ENCODE results near the gene ZNF14. TPM values are rescaled to one million over a fixed set of nuclear protein-coding genes. Genes with fewer than 3 reads are reported as not detected.
"Not testable (repeated sequence)": the region's sequence is repeated elsewhere in the genome, so short reads cannot be mapped to it uniquely, and the experiment has no call there.

Gene ZNF14
- total and polyA plus RNA-seq, 9 of the 15 experiments (the other 6 are each of a cell fraction or from before 2014, with no cell fraction given), result 1.9 to 7.0 (median 4.0) TPM

DNA sequence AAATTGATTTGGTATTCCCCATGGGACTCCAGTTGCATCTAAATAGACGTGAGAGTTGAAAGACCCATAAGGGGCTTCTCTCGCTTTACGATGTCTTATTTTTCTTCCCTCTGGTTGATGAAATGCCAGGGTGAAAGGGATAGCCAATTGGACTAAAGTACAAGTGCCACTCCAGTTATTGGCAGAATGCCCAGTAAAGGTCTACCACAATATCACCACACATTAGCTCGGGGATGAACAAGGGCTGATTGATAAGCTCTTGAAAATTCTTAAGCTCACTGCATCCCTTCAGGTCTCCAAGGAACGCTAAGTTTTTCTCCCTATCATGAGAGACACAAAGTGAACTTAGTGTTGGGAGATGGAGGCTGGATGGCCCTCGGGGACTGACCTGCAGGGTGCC, 48.9 kb upstream of the ZNF14 start:
- H3K4me3 ChIP-seq; CTCF ChIA-PET (ENCODE audit: low intra/inter-chr PET ratio); H3K9ac ChIP-seq (ENCODE audit: insufficient read depth in 1 of 2, low read depth in 2 of 2, low read length in 2 of 2); intact Hi-C loops (cut with micrococcal nuclease); H3K4me2 ChIP-seq (ENCODE audit: insufficient read depth, low read length); in situ Hi-C loops (cut with MboI); H3K4me1 ChIP-seq (replicated peaks in 1 of 2; ENCODE audit: control insufficient read depth in 2 of 2, insufficient read depth in 2 of 2, low read length in 2 of 2); DNase-seq (ENCODE audit: extremely low read depth in 1 of 4, low spot score in 3 of 4); H4K20me1 ChIP-seq (replicated peaks; ENCODE audit: control insufficient read depth, insufficient read depth, low read length); H3K27ac ChIP-seq (ENCODE audit: extremely low read depth, low read depth, low read length); H3K36me3 ChIP-seq (ENCODE audit: control insufficient read depth, insufficient read depth, low read length); H3K27me3 ChIP-seq (ENCODE audit: control insufficient read depth in 2 of 2, insufficient read depth in 2 of 2, low read length in 2 of 2); H3K9me3 ChIP-seq (replicated peaks; ENCODE audit: control insufficient read depth, insufficient read depth, low read depth, low read length); FAIRE-seq; ATAC-seq; BruUV-seq (replicated peaks); H2AFZ ChIP-seq (ENCODE audit: low read depth, low read length); H3K9me1 ChIP-seq (ENCODE audit: control insufficient read depth, insufficient read depth, low read length): not testable (repeated sequence)
- peak; percentile 25; the same call in 1 of the 2 replicates for TF ChIP-seq NFIC (IDR thresholded peaks at IDR 0.05)
- POLR2A ChIA-PET, result interaction anchor here (1.4 kb wide), 1 partner anchor 11 kb away, joined by 4 read pairs; no protein-coding TSS in a partner anchor
- peaks cover 12% of the 10 kb centered on the region for H3K79me2 ChIP-seq (ENCODE audit: control insufficient read depth, insufficient read depth, low read length)
- WGBS (ENCODE audit: insufficient coverage, low coverage, missing lambda C conversion rate), result 81% methylated on average over 6 of the region's 6 CpGs

DNA sequence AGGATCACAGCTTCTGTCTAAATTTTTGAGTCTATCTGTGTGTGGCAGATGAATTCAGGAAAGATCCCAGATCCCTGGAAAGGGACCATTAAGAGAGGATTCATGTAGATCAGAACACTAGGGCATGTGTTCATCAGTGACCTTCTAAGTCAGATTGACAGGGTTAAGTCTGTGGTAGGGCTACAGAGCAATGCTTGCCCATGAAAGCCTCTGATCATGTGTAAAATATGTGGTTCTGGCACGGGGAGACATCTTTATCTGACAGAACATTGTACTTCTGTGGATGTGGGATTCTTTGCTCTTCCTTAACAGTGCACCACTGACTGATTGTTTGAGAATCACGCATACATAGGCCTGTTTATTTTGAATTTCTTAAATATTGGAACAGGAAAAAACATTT, 45.8 kb upstream of the ZNF14 start:
- no peak for DNase-seq (ENCODE audit: extremely low read depth in 1 of 4, low spot score in 3 of 4)
- Histone ChIP-seq H3K27ac (ENCODE audit: extremely low read depth, low read depth, low read length) (no peak overlapping the region), H2AFZ (ENCODE audit: low read depth, low read length) (no peak overlapping the region), H3K4me2 (ENCODE audit: insufficient read depth, low read length) (no peak overlapping the region), H3K79me2 (ENCODE audit: control insufficient read depth, insufficient read depth, low read length) (peaks cover 15% of the 10 kb centered on the region), H3K36me3 (ENCODE audit: control insufficient read depth, insufficient read depth, low read length) (no peaks in the 10 kb centered on the region), H3K4me1 (replicated peaks in 1 of 2; ENCODE audit: control insufficient read depth in 2 of 2, insufficient read depth in 2 of 2, low read length in 2 of 2) (no peaks in the 10 kb centered on the region; a peak in 1 of 5 replicates), H3K9ac (ENCODE audit: insufficient read depth in 1 of 2, low read depth in 2 of 2, low read length in 2 of 2) (no peak overlapping the region), H4K20me1 (replicated peaks; ENCODE audit: control insufficient read depth, insufficient read depth, low read length) (no peaks in the 10 kb centered on the region), H3K27me3 (ENCODE audit: control insufficient read depth in 2 of 2, insufficient read depth in 2 of 2, low read length in 2 of 2) (no peaks in the 10 kb centered on the region), H3K9me1 (ENCODE audit: control insufficient read depth, insufficient read depth, low read length) (no peaks in the 10 kb centered on the region), H3K4me3 (no peak overlapping the region), H3K9me3 (replicated peaks; ENCODE audit: control insufficient read depth, insufficient read depth, low read depth, low read length) (no peaks in the 10 kb centered on the region)
- no peak for TF ChIP-seq SNIP1 (IDR thresholded peaks at IDR 0.05; ENCODE audit: low read depth)
- TF ChIP-seq TBL1XR1 (IDR thresholded peaks at IDR 0.05; ENCODE audit: low read length in 2 of 2), result no peak
- TF ChIP-seq CREBBP (IDR thresholded peaks at IDR 0.05; ENCODE audit: low read depth, low read length), result no peak
- no peak for TF ChIP-seq ZNF277 (CRISPR knock-in tag; IDR thresholded peaks at IDR 0.05; ENCODE audit: borderline replicate concordance)
- no peak for TF ChIP-seq CXXC5 (CRISPR knock-in tag; IDR thresholded peaks at IDR 0.05)
- TF ChIP-seq, protein P1, sequence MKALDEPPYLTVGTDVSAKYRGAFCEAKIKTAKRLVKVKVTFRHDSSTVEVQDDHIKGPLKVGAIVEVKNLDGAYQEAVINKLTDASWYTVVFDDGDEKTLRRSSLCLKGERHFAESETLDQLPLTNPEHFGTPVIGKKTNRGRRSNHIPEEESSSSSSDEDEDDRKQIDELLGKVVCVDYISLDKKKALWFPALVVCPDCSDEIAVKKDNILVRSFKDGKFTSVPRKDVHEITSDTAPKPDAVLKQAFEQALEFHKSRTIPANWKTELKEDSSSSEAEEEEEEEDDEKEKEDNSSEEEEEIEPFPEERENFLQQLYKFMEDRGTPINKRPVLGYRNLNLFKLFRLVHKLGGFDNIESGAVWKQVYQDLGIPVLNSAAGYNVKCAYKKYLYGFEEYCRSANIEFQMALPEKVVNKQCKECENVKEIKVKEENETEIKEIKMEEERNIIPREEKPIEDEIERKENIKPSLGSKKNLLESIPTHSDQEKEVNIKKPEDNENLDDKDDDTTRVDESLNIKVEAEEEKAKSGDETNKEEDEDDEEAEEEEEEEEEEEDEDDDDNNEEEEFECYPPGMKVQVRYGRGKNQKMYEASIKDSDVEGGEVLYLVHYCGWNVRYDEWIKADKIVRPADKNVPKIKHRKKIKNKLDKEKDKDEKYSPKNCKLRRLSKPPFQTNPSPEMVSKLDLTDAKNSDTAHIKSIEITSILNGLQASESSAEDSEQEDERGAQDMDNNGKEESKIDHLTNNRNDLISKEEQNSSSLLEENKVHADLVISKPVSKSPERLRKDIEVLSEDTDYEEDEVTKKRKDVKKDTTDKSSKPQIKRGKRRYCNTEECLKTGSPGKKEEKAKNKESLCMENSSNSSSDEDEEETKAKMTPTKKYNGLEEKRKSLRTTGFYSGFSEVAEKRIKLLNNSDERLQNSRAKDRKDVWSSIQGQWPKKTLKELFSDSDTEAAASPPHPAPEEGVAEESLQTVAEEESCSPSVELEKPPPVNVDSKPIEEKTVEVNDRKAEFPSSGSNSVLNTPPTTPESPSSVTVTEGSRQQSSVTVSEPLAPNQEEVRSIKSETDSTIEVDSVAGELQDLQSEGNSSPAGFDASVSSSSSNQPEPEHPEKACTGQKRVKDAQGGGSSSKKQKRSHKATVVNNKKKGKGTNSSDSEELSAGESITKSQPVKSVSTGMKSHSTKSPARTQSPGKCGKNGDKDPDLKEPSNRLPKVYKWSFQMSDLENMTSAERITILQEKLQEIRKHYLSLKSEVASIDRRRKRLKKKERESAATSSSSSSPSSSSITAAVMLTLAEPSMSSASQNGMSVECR (CRISPR knock-in tag; IDR thresholded peaks at IDR 0.05), result no peak
- no peak for TF ChIP-seq CBX8 (IDR thresholded peaks at IDR 0.05; ENCODE audit: borderline replicate concordance, extremely low read depth, low read depth, low read length, poor library complexity, severe bottlenecking)
- no peak for TF ChIP-seq U2AF2 (optimal IDR thresholded peaks at IDR 0.05; ENCODE audit: low read depth, low read length)
- no peak for TF ChIP-seq ARNT (IDR thresholded peaks at IDR 0.05)
- TF ChIP-seq ZBED1 (IDR thresholded peaks at IDR 0.05), result no peak
- FAIRE-seq, result no peak
- no peak for ATAC-seq
- 58% methylated on average over 2 of the region's 2 CpGs for WGBS (ENCODE audit: insufficient coverage, low coverage, missing lambda C conversion rate)
- intact Hi-C loops (cut with micrococcal nuclease), result no loop called here
- in situ Hi-C loops (cut with MboI), result no loop called here
- BruUV-seq (replicated peaks), result no TSS peak
- ChIA-PET POLR2A (interaction anchor here (0.6 kb wide), 1 partner anchor 274 kb away, joined by 3 read pairs; no protein-coding TSS in a partner anchor), CTCF (ENCODE audit: low intra/inter-chr PET ratio) (no interaction called here)

All from K562 (cell line).